ENCODE measurements around the gene DUSP5.

DUSP5 gene

DNA sequence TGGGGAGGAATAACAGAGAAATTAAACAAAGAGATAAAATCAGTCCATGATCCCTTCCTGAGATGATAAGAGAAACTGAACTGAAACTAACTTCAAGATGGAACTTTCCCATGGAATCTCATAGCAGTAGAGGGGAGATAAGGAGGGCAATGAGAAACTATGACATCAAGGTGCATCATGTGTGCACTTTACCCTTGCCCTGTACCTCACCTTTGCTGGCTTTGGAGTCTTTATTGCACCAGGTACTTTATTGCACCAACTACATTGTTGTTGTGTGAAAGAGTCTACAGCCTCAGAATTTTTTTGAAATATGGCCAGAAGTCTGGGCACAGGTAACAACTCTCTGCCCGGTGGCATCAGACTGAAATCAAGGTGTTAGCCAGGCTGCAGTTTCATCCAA, 58.6 kb downstream of the DUSP5 start:
- DNase-seq (ENCODE audit: low read depth) = no peak
- TF ChIP-seq, protein P1, sequence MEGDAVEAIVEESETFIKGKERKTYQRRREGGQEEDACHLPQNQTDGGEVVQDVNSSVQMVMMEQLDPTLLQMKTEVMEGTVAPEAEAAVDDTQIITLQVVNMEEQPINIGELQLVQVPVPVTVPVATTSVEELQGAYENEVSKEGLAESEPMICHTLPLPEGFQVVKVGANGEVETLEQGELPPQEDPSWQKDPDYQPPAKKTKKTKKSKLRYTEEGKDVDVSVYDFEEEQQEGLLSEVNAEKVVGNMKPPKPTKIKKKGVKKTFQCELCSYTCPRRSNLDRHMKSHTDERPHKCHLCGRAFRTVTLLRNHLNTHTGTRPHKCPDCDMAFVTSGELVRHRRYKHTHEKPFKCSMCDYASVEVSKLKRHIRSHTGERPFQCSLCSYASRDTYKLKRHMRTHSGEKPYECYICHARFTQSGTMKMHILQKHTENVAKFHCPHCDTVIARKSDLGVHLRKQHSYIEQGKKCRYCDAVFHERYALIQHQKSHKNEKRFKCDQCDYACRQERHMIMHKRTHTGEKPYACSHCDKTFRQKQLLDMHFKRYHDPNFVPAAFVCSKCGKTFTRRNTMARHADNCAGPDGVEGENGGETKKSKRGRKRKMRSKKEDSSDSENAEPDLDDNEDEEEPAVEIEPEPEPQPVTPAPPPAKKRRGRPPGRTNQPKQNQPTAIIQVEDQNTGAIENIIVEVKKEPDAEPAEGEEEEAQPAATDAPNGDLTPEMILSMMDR (conservative IDR thresholded peaks at IDR 0.05; ENCODE audit: control insufficient read depth, insufficient read depth, low read depth, low read length) = no peak
- no peak overlapping the region for H3K4me3 ChIP-seq (ENCODE audit: control insufficient read depth, low read depth, low read length)

DNA sequence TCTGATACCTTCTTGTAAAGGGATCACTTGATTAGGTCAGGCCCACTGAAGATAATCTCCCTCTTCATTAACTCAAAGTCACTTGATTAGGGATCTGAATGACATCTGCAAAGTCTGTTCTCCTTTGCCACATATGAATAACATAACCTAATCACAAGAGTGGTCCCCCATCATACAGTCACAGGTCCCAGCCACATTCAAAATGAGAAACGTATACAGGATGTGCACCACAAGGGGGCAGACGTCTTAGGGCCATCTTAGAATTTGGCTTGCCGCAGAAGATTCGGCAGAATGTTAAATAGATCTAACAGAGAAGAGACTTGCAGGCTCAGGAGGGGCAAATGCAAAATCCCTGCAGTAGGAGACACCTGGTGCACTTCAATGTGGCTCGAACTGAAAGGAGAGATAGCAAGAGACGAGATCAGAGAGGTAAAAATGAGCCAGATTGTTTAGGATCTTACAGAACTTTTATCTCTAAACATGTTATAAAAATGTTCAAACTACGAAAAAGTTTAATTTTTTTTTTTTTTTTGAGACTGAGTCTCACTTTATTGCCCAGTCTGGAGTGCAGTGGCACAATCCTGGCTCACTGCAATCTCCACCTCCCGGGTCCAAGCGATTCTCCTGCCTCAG, 59.4 kb downstream of the DUSP5 start:
- DNase-seq (ENCODE audit: low read depth) = peak; percentile 57
- H3K4me3 ChIP-seq (ENCODE audit: control insufficient read depth, low read depth, low read length) = no peak overlapping the region
- TF ChIP-seq, protein P1 (conservative IDR thresholded peaks at IDR 0.05; ENCODE audit: control insufficient read depth, insufficient read depth, low read depth, low read length) = peak; percentile 69

DNA sequence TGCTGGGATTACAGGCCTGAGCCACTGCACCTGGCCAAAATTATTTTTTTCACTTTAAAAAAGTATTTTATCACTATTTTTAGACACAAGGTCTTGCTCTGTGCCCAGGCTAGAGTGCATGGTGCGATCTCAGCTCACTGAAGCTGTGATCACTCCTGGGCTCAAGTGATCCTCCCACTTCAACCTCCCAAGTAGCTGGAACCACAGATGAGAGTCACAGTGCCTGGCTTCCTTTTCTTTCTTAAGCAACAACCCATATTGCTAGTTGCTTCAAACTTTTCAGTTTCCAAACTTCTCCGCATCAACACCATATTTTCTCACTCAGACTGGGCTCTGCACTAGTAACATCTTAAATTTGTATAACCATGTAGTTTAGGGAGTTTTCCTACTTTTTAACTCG, 60.3 kb downstream of the DUSP5 start:
- no peak for DNase-seq (ENCODE audit: low read depth)
- TF ChIP-seq, protein P1 (conservative IDR thresholded peaks at IDR 0.05; ENCODE audit: control insufficient read depth, insufficient read depth, low read depth, low read length) = no peak
- no peak overlapping the region for H3K4me3 ChIP-seq (ENCODE audit: control insufficient read depth, low read depth, low read length)

DNA sequence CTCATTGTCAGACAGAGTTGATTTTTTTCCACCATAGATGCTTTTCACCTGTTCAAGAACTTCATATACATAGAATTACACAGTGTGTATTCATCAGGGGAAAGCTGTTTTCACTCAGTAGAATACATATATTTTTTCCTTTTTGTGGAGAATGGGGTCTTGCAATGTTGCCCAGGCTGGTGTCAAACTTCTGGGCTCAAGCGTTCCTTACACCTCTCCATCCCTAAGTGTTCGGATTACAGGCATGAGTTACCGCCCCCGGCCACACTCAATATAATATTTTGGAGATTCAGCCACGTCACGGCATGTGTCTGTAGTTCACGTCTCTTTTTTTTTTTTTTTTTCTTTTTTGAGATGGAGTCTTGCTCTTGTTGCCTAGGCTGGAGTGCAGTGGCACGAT, 62.3 kb downstream of the DUSP5 start:
- TF ChIP-seq, protein P1 (conservative IDR thresholded peaks at IDR 0.05; ENCODE audit: control insufficient read depth, insufficient read depth, low read depth, low read length) = no peak
- no peak for DNase-seq (ENCODE audit: low read depth)
- H3K4me3 ChIP-seq (ENCODE audit: control insufficient read depth, low read depth, low read length) = no peak overlapping the region

Measured in fibroblast of mammary gland (primary cell).